GM20000 (cell line): ENCODE results near the gene P2RY2.

Source experiments
- DNase-seq: peaks from one replicate; pipeline ENCODE4 v3.0.0; 2012; ENCODE audit warnings: low spot score
- TF ChIP-seq, protein P1 (sequence below): IDR thresholded peaks from 2 replicates; pipeline ENCODE4 v1.5.1; 2012; ENCODE audit warnings: mild to moderate bottlenecking, control low read depth; ENCODE audit errors: extremely low read depth, missing control alignments

Gene P2RY2

DNA sequence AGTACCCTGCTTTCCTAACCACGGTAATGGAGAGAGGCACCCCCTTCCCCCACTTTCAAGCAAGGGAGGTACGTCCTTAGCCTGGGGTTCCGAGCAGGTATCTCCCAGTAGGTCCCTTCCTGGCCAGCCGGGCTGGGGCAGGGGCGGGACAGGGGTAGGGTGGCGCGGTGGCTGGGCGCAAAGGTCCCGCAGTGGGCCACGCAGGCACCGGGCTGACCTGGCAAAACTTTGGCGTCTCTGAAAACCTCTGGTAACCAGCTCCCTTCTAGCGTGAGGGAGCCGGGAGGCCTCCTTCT is 323 bp upstream of the P2RY2 start:
- no peak for DNase-seq
- TF ChIP-seq, protein P1, sequence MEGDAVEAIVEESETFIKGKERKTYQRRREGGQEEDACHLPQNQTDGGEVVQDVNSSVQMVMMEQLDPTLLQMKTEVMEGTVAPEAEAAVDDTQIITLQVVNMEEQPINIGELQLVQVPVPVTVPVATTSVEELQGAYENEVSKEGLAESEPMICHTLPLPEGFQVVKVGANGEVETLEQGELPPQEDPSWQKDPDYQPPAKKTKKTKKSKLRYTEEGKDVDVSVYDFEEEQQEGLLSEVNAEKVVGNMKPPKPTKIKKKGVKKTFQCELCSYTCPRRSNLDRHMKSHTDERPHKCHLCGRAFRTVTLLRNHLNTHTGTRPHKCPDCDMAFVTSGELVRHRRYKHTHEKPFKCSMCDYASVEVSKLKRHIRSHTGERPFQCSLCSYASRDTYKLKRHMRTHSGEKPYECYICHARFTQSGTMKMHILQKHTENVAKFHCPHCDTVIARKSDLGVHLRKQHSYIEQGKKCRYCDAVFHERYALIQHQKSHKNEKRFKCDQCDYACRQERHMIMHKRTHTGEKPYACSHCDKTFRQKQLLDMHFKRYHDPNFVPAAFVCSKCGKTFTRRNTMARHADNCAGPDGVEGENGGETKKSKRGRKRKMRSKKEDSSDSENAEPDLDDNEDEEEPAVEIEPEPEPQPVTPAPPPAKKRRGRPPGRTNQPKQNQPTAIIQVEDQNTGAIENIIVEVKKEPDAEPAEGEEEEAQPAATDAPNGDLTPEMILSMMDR: no peak

DNA sequence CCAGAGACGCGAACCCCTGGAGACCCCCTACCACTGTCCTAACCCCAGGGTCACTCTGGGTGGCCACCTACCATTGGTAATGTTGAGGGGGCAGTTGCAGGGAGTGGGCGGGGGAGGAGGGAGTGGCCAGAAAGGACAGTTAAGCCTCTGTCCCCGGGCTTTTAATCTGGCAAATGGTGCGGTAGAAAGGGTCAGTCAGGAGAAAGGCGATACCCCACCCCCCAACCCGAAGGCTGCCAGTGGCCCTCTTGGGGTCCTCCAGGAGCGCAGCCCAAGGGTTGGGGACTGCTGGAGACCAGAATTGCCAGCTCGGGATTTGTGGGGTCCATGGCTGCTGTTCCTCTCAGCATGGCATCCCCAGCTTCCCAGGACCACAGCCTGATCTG is 742 bp downstream of the P2RY2 start:
- no peak for DNase-seq
- TF ChIP-seq, protein P1: no peak

DNA sequence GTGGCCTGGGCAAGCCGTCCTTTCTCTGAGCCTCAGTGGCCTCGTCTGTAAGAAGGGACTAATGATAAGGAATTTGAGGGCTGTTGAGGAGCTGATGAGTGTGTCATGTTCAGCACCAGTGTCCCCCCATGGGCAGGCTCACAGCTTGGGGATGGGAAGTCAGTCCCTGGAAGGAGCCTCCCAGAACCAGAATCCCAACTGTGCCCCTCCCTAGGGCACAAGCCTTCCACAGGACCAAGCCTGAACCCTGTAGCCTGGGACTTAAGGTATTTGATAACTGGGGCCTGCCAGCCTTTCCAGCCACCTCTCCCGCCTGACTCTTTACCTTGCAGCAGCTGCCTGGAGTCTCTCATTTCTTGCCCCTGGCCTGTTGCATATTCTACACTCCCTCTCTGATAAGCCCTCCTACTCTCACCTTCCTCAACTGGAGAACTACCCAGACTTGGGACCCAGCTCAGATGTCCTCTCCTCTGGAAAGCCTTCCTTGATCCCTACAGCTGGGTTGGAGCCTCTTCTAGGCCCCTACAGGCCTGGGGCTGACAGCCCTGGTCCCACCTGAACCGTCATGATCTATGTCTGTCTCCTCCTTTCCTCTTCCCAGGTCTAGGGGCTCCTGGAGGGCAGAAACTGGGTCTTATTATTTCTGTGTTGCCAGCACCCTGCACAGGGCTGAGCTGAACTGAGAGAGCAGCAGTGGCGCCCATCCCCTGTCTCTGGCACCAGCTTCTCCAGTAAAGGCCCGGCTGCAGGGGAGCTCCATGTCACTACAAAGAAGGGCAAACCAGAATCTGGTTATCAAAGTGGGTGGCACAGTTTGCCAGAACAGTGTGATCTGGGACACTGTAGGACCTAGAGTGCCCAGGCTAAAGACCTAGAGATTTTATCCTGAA is 1.6 kb downstream of the P2RY2 start:
- no peak for DNase-seq
- TF ChIP-seq, protein P1: no peak

DNA sequence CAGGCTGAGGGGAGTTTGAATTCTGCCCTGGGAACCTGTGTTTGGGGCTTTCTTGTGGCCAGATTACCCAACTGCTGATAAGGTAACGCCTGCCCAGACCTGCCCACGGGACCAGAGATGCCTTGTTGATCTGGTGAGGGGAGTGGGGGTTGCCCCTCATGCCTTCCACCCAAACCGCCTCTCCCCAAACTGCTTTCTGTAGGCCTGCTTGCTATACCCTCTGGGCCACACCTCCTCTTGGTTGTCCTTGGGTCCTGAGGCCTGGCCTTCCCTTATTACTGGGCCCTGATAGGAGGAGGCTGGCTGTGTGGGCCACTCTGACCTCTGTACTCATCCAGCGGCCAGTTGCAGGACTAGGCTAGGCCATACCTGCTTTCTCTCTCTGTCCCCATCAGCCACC is 3.4 kb downstream of the P2RY2 start:
- TF ChIP-seq, protein P1: no peak
- no peak for DNase-seq

DNA sequence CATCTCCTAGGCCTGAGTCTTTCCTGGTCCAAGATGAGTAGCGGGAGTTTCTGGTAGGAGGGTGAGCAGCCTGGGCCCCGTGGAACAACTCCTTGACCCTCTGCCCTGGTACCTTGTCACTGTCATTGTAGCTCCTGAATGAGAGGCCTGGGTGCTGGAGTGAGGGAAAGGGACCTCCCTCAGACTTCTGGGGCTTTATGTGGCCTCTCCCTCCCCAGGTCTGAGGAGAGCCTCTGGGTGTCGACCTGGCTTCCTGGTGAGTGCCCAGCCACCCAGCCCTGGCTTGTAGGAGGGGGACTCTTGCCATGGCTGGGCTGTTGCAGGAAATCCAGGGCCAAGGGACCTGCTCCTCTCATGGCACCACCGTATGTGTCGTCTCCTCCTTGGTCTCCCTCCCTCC is 3.9 kb downstream of the P2RY2 start:
- TF ChIP-seq, protein P1: no peak
- DNase-seq: no peak

DNA sequence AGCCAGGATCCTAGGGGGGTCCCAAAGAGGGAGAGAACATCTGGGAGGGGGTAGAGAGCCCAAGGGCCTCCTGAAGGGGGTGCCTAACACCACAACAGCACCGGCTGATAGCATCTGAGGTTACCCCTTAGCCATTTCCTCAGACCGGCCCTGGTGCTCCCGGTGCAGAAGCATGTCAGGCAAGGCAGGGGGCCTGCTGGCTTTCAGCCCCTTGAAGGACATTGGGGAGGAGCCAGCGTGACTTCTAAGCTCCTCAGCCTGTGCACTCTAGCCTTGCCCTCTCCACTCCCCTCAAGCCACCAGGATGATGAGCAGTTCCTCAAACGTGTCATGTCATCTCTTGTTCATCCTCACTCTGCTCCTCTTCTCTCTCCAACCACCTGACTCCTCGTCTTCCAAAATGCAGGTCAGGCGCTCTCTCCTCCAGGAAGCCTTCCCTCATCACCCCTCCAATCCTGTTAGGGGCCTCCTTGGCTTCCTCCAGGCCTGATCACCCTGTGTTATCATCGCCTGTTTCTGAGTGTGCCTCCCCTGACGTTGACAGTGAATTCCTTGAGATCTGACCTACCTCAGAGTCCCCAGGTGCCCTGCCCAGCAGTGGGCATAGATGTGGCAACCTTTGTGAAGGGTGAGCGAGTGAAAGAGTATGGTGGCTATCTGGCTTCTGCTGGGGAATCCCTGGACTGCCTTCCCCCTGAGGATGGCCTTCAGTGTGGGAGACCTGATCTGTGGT is 6.1 kb downstream of the P2RY2 start:
- no peak for DNase-seq
- TF ChIP-seq, protein P1: no peak

DNA sequence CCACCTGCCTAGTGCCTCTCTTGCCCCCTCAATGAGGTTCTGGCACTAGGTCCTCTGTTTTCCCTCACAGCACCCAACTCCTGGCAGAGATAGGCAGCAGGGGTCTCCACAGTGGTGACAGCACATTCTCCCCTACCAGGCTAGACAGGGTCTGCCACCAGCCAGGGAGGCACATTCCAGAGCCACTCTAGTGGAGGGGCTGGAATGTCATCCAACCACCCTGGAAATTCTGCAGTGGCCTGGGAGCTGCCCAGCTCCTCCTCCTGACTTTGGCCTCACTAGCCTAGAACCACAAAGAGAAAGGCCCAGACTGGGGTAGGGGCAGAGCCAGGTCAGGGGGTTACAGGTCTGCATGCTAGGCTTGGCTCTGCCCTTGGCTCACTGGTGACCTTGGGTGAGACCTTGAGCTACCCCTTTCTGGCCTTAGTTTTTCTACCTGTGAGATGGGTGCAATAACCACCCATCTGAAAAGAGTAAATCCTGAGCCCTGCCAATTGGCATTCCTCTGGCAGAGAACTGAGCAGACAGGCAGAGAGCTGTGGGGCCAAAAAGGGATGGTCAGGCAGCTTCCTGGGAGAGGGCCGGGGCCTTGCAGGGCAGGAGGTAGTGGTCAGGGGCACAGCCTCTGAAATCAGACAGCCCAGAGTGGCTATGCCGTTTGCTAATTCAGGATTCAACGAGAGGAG is 7.1 kb downstream of the P2RY2 start:
- TF ChIP-seq, protein P1: no peak
- DNase-seq: no peak
